Liver (tissue), 9 donors: ENCODE data around the gene FEM1C. TPM values are rescaled to one million over a fixed set of nuclear protein-coding genes. Genes with fewer than 3 reads are reported as not detected.

ENCODE experiments used
- DNase-seq: peaks from one replicate; pipeline ENCODE4 v3.0.0-alpha.2; 2017; ENCODE audit warnings: low spot score
- H3K27ac ChIP-seq, 2 donors: one replicate each; pipeline ENCODE4 v1.7.0; 2013; ENCODE audit warnings: inconsistent platforms in 2 of 2, low read length in 2 of 2, control low read depth in 1 of 2, low read depth in 1 of 2, mild to moderate bottlenecking in 1 of 2
- H3K27me3 ChIP-seq, 4 donors: one replicate each; pipeline versions ENCODE4 v1.6.1 to v1.7.0; 2013; ENCODE audit warnings: low read length in 3 of 4, inconsistent platforms in 1 of 4, mild to moderate bottlenecking in 1 of 4, moderate library complexity in 1 of 4; ENCODE audit not compliant: control insufficient read depth in 4 of 4, insufficient read depth in 4 of 4
- H3K36me3 ChIP-seq, 4 donors: one replicate each; pipeline versions ENCODE4 v1.6.1 to v1.7.0; 2013; ENCODE audit warnings: low read length in 3 of 4, mild to moderate bottlenecking in 3 of 4, low read depth in 1 of 4, moderate library complexity in 1 of 4; ENCODE audit not compliant: control insufficient read depth in 4 of 4, insufficient read depth in 3 of 4
- H3K4me1 ChIP-seq, 4 donors: one replicate each; pipeline versions ENCODE4 v1.6.1 to v1.7.0; 2013; ENCODE audit warnings: low read length in 3 of 4, mild to moderate bottlenecking in 3 of 4, moderate library complexity in 1 of 4; ENCODE audit not compliant: control insufficient read depth in 4 of 4, insufficient read depth in 4 of 4
- H3K4me3 ChIP-seq, 3 donors: one replicate each; pipeline versions ENCODE4 v1.6.1 to v1.7.0; 2013; ENCODE audit warnings: low read length in 3 of 3, control low read depth in 1 of 3, low read depth in 1 of 3, mild to moderate bottlenecking in 1 of 3
- H3K9ac ChIP-seq, 2 donors: one replicate each; pipeline ENCODE4 v1.7.0; 2013; ENCODE audit warnings: low read length in 2 of 2, mild to moderate bottlenecking in 2 of 2, moderate library complexity in 2 of 2, control low read depth in 1 of 2, low read depth in 1 of 2
- H3K9me3 ChIP-seq, 4 donors: one replicate each; pipeline versions ENCODE4 v1.6.1 to v1.7.0; 2013; ENCODE audit warnings: low read length in 3 of 4; ENCODE audit not compliant: control insufficient read depth in 4 of 4
- EGR1 ChIP-seq, 2 donors: IDR thresholded peaks; 2 replicates each; pipeline ENCODE4 v1.6.1; 2016 to 2018; ENCODE audit warnings: antibody characterized with exemption in 2 of 2, low read depth in 2 of 2
- FOXA1 ChIP-seq: IDR thresholded peaks from 2 replicates; pipeline ENCODE4 v1.6.1; 2016; ENCODE audit warnings: antibody characterized with exemption
- GABPA ChIP-seq, 2 donors: IDR thresholded peaks in 1 of 2; conservative IDR thresholded peaks in 1 of 2; 2 replicates each; pipeline ENCODE4 v1.6.1; 2016; ENCODE audit warnings: antibody characterized with exemption in 2 of 2, mild to moderate bottlenecking in 1 of 2, moderate library complexity in 1 of 2
- HNF4A ChIP-seq, 2 donors: conservative IDR thresholded peaks; 2 replicates each; pipeline ENCODE4 v1.6.1; 2016; ENCODE audit warnings: antibody characterized with exemption in 2 of 2, mild to moderate bottlenecking in 2 of 2
- HNF4G ChIP-seq: IDR thresholded peaks from 2 replicates; pipeline ENCODE4 v1.6.1; 2016; ENCODE audit warnings: antibody characterized with exemption
- JUND ChIP-seq, 2 donors: IDR thresholded peaks; 2 replicates each; pipeline ENCODE4 v1.6.1; 2016; ENCODE audit warnings: antibody characterized with exemption in 2 of 2
- NR2F2 ChIP-seq: IDR thresholded peaks from 2 replicates; pipeline ENCODE4 v1.6.1; 2016; ENCODE audit warnings: antibody characterized with exemption
- RAD21 ChIP-seq, 2 donors: IDR thresholded peaks; 2 replicates each; pipeline ENCODE4 v1.6.1; 2016; ENCODE audit warnings: antibody characterized with exemption in 2 of 2, mild to moderate bottlenecking in 2 of 2
- SP1 ChIP-seq: IDR thresholded peaks from 2 replicates; pipeline ENCODE4 v1.6.1; 2018; ENCODE audit warnings: antibody characterized with exemption, mild to moderate bottlenecking
- YY1 ChIP-seq: IDR thresholded peaks from 2 replicates; pipeline ENCODE4 v1.6.1; 2016; ENCODE audit warnings: antibody characterized with exemption, mild to moderate bottlenecking
- WGBS: extraction: QIAGEN DNeasy Blood & Tissue Kit; methylation state at CpG from one replicate; pipeline ENCODE4 v1.1.7; 2013; 5-methylcytosine and 5-hydroxymethylcytosine counted together
- polyA plus RNA-seq, 2 donors: library from polyadenylated mRNA; stranded (reverse) in 1 of 2; unstranded in 1 of 2; fragments of 200-250 nt in 1 of 2; fragments of >200 nt in 1 of 2; fragmentation: Nextera tagmentation in 1 of 2; extraction: Ambion mirVana in 1 of 2; gene quantifications; one replicate each; pipeline versions ENCODE4 v1.2.1 to v1.2.3, GENCODE V29; 2013 to 2015
- total RNA-seq, 2 donors: library from RNA; depleted of rRNA; stranded (reverse); fragments of >200 nt; gene quantifications; one replicate each; pipeline ENCODE4 v1.2.3, GENCODE V29; 2014
- TF ChIP-seq, protein P1 (sequence below): IDR thresholded peaks from 2 replicates; pipeline ENCODE4 v1.6.1; 2016; ENCODE audit warnings: antibody characterized with exemption
- TF ChIP-seq, protein P2 (sequence below): IDR thresholded peaks from 2 replicates; pipeline ENCODE4 v1.6.1; 2016; ENCODE audit warnings: antibody characterized with exemption, mild to moderate bottlenecking
- TF ChIP-seq, protein P3 (sequence below): fragments of 150-350 bp; IDR thresholded peaks from 2 replicates; pipeline ENCODE4 v1.5.1; 2017; ENCODE audit warnings: improper control_type of control experiment, low read depth, low read length; ENCODE audit not compliant: missing input control
- donor health status: healthy.
- donor health status: healthy.
- donor health status: healthy.
- donor health status: healthy.
- donor health status: healthy.

The FEM1C gene
- total and polyA plus RNA-seq, 4 donors: 3.4 to 14.3 (median 8.8) TPM

DNA sequence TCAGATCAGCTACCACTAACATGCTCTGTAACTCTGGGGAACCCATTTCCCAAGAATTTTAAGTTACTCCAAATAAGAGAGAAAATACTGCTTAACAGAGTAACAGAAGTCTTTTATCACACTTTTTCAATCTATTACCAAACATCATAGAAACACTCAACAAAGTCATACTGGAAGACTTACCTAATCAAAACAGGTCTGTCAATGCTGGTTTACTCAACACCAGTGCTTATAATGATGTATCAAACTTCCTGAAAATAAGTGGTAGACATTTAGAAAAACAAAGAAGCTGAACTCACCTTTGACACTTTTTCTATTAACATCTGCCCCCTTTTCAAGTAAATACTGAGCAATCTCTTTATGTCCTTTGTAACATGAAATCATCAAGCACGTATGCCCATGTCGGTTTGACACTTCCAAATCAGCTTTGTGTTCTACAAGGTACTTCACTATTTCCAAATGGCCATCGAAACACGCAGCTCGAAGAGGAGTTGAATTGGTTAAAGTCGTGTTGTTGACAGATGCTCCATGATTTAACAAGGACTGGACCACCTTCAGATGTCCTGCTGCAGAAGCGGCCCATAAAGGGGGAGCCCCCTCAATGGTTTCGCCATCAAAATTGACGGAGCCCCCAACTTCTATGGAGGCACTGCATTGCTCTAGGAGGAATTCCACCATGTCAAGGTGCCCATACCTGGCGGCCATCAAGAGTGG is 1.8 kb downstream of the FEM1C start:
- DNase-seq: no peak
- Histone ChIP-seq H3K36me3 (peaks cover 0 to 6% (median under 1%) of the 10 kb centered on the region in 4 donors), H3K9ac (peak overlapping the region; percentile 98), H3K4me3 (peak overlapping the region; percentile 83 to 94 (median 84)), H3K27me3 (no peaks in the 10 kb centered on the region), H3K27ac (peak overlapping the region; percentile 100), H3K9me3 (no peaks in the 10 kb centered on the region), H3K4me1 (peaks cover 7 to 46% (median 33%) of the 10 kb centered on the region in 4 donors)
- 24% methylated on average over 10 of the region's 10 CpGs for WGBS
- TF ChIP-seq YY1: peak; percentile 37
- TF ChIP-seq, protein P1, sequence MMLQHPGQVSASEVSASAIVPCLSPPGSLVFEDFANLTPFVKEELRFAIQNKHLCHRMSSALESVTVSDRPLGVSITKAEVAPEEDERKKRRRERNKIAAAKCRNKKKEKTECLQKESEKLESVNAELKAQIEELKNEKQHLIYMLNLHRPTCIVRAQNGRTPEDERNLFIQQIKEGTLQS: no peak

DNA sequence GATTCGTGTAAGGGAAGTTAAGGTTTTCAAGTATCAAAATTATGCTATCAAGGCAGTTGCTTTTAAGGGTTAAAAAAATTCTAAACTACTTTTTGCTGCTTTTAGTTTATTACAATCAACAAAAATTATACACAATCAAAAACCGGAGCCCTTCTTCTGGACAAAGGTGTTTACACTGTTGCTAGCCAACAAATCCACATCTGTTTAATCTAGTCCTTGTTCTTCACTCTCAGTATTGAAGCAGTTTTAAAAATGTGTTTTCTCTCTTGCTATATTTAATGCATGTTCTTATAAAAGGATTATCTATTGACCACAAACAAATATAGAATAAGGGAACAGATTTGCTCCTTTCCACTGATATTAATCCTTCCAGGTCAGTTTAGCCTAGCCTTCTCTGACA is 2.5 kb downstream of the FEM1C start:
- Histone ChIP-seq H3K27me3 (no peaks in the 10 kb centered on the region), H3K4me1 (peaks cover 7 to 54% (median 36%) of the 10 kb centered on the region in 4 donors), H3K4me3 (peak overlapping the region; percentile 83 to 94 (median 84)), H3K9ac (peak overlapping the region; percentile 88 to 98), H3K36me3 (peaks cover 0 to 6% (median under 1%) of the 10 kb centered on the region in 4 donors), H3K27ac (peak overlapping the region; percentile 100), H3K9me3 (no peaks in the 10 kb centered on the region)
- TF ChIP-seq, protein P2, sequence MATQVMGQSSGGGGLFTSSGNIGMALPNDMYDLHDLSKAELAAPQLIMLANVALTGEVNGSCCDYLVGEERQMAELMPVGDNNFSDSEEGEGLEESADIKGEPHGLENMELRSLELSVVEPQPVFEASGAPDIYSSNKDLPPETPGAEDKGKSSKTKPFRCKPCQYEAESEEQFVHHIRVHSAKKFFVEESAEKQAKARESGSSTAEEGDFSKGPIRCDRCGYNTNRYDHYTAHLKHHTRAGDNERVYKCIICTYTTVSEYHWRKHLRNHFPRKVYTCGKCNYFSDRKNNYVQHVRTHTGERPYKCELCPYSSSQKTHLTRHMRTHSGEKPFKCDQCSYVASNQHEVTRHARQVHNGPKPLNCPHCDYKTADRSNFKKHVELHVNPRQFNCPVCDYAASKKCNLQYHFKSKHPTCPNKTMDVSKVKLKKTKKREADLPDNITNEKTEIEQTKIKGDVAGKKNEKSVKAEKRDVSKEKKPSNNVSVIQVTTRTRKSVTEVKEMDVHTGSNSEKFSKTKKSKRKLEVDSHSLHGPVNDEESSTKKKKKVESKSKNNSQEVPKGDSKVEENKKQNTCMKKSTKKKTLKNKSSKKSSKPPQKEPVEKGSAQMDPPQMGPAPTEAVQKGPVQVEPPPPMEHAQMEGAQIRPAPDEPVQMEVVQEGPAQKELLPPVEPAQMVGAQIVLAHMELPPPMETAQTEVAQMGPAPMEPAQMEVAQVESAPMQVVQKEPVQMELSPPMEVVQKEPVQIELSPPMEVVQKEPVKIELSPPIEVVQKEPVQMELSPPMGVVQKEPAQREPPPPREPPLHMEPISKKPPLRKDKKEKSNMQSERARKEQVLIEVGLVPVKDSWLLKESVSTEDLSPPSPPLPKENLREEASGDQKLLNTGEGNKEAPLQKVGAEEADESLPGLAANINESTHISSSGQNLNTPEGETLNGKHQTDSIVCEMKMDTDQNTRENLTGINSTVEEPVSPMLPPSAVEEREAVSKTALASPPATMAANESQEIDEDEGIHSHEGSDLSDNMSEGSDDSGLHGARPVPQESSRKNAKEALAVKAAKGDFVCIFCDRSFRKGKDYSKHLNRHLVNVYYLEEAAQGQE: peak; percentile 10
- TF ChIP-seq, protein P1: no peak
- 5% methylated on average over 2 of the region's 2 CpGs for WGBS
- DNase-seq: no peak

DNA sequence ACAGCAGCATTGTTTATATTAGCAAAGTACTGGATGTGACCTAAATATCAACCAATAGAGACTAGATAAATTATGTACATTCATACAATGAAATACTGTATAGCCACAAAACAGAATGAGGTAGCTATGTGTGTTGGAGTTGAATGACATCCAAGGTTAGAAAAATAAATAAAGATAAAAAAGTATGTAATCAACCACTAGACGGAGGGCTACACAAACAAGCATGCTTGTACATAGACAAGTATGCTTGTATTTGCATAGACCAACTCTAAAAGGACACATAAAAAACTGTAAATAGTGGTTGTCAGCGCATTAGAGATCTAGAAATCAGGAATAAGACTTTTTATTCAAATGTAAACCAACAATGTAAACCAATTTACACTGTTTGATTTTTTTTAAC is 3.0 kb downstream of the FEM1C start:
- peak overlapping the region; percentile 88 to 98 for H3K9ac ChIP-seq
- no peaks in the 10 kb centered on the region for H3K9me3 ChIP-seq
- peaks cover 0 to 6% (median under 1%) of the 10 kb centered on the region in 4 donors for H3K36me3 ChIP-seq
- H3K27me3 ChIP-seq: no peaks in the 10 kb centered on the region
- H3K4me1 ChIP-seq: peaks cover 7 to 54% (median 36%) of the 10 kb centered on the region in 4 donors
- no peak for TF ChIP-seq JUND (IDR thresholded peaks at IDR 0.05)
- TF ChIP-seq HNF4G: no peak
- no peak for TF ChIP-seq HNF4A (conservative IDR thresholded peaks at IDR 0.05)
- TF ChIP-seq GABPA (IDR thresholded peaks at IDR 0.05 in 1 of 2, conservative IDR thresholded peaks at IDR 0.05 in 1 of 2): no peak
- TF ChIP-seq RAD21 (IDR thresholded peaks at IDR 0.05): no peak
- TF ChIP-seq SP1: no peak
- no peak for TF ChIP-seq NR2F2
- TF ChIP-seq, protein P1: no peak
- no peak for TF ChIP-seq EGR1 (IDR thresholded peaks at IDR 0.05; ENCODE audit: low read depth in 2 of 2)
- TF ChIP-seq, protein P3, sequence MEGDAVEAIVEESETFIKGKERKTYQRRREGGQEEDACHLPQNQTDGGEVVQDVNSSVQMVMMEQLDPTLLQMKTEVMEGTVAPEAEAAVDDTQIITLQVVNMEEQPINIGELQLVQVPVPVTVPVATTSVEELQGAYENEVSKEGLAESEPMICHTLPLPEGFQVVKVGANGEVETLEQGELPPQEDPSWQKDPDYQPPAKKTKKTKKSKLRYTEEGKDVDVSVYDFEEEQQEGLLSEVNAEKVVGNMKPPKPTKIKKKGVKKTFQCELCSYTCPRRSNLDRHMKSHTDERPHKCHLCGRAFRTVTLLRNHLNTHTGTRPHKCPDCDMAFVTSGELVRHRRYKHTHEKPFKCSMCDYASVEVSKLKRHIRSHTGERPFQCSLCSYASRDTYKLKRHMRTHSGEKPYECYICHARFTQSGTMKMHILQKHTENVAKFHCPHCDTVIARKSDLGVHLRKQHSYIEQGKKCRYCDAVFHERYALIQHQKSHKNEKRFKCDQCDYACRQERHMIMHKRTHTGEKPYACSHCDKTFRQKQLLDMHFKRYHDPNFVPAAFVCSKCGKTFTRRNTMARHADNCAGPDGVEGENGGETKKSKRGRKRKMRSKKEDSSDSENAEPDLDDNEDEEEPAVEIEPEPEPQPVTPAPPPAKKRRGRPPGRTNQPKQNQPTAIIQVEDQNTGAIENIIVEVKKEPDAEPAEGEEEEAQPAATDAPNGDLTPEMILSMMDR: no peak
- TF ChIP-seq FOXA1: no peak
- peak overlapping the region in 1 of 2 donors; percentile 100 for H3K27ac ChIP-seq
- no peak for DNase-seq
- peak overlapping the region; percentile 47 to 84 (median 83) for H3K4me3 ChIP-seq
- WGBS: 14% methylated on average over 2 of the region's 2 CpGs
